A673 (cell line): Measurements from ENCODE around the gene CIAO3. TPM values are rescaled to one million over a fixed set of nuclear protein-coding genes. Genes with fewer than 3 reads are reported as not detected.

Experiments
- BruUV-seq: library from RNA; stranded (reverse); fragments of 400-500 nt; replicated peaks from 2 replicates; lab custom pipeline; 2021; lab: Mats Ljungman, UMichigan
- CTCF ChIA-PET: fragments of 300-600 bp; sonication (Branson Sonifier 250); formaldehyde crosslinking; loops from one replicate; lab custom pipeline; 2022; ENCODE audit warnings: antibody characterized with exemption; lab: Charles Lee
- POLR2A ChIA-PET: fragments of 300-600 bp; sonication (Branson Sonifier 250); formaldehyde crosslinking; loops from one replicate; lab custom pipeline; 2022; ENCODE audit warnings: antibody characterized with exemption; ENCODE audit not compliant: low non-redundant PET; lab: Charles Lee
- DNase-seq: peaks from one replicate; pipeline ENCODE4 v3.0.0-alpha.2; 2015; ENCODE audit warnings: low spot score
- H3K27ac ChIP-seq: fragments of 200-600 bp; sonication (generic); 2 replicates; pipeline ENCODE4 v1.5.1; 2016; ENCODE audit warnings: mixed run types, low read depth, mild to moderate bottlenecking, mixed read lengths, antibody characterized with exemption, low read length; ENCODE audit not compliant: poor library complexity, severe bottlenecking
- H3K27me3 ChIP-seq: fragments of 200-600 bp; sonication (generic); replicated peaks from 2 replicates; pipeline ENCODE4 v1.6.1; 2017; ENCODE audit warnings: mixed run types, low read depth, mild to moderate bottlenecking, mixed read lengths, antibody characterized with exemption, low read length; ENCODE audit not compliant: insufficient read depth, poor library complexity
- H3K36me3 ChIP-seq: fragments of 200-600 bp; sonication (generic); 2 replicates; pipeline ENCODE4 v1.6.1; 2016; ENCODE audit warnings: mixed run types, mild to moderate bottlenecking, mixed read lengths, antibody characterized with exemption, low read length; ENCODE audit not compliant: insufficient read depth, poor library complexity, severe bottlenecking
- H3K4me1 ChIP-seq: fragments of 200-600 bp; sonication (generic); 2 replicates; pipeline ENCODE4 v1.6.1; 2017; ENCODE audit warnings: mixed run types, mild to moderate bottlenecking, mixed read lengths, antibody characterized with exemption, low read length; ENCODE audit not compliant: insufficient read depth, poor library complexity, severe bottlenecking
- H3K4me3 ChIP-seq: fragments of 200-600 bp; sonication (generic); 2 replicates; pipeline ENCODE4 v1.5.1; 2016; ENCODE audit warnings: low read depth, mixed run types, mild to moderate bottlenecking, mixed read lengths, low read length; ENCODE audit not compliant: poor library complexity, severe bottlenecking
- H3K9me3 ChIP-seq: fragments of 200-600 bp; sonication (generic); 2 replicates; pipeline ENCODE4 v1.6.1; 2016; ENCODE audit warnings: mixed run types, low read depth, mild to moderate bottlenecking, mixed read lengths, antibody characterized with exemption, low read length; ENCODE audit not compliant: poor library complexity, severe bottlenecking
- CTCF ChIP-seq: fragments of 300-800, 200-600 bp; sonication (generic); conservative IDR thresholded peaks from 2 replicates; pipeline ENCODE4 v1.5.1; 2017; ENCODE audit warnings: low read depth, mild to moderate bottlenecking, antibody characterized with exemption, low read length, moderate library complexity, mixed read lengths
- EZH2 ChIP-seq: fragments of 200-600 bp; sonication (generic); IDR thresholded peaks from 2 replicates; pipeline ENCODE4 v1.6.1; 2017; ENCODE audit warnings: borderline replicate concordance, low read depth, mild to moderate bottlenecking, mixed read lengths, antibody characterized with exemption, low read length; ENCODE audit not compliant: poor library complexity, severe bottlenecking
- intact Hi-C: fragments of 100-400 bp; cut with micrococcal nuclease; formaldehyde crosslinking; loops from one replicate; pipeline ENCODE4 v1.10.0; 2022; ENCODE audit not compliant: unreplicated experiment
- total RNA-seq: library from RNA; stranded (reverse); gene quantifications from 2 replicates; pipeline ENCODE4 v1.2.3, GENCODE V29; 2021

CIAO3 gene
- total RNA-seq, 1 experiment from 2014 or later, result 48.4 TPM

GRCh38 chr16:764184-764750, 23.5 kb upstream of the CIAO3 start:
- ChIA-PET CTCF (no interaction called here), POLR2A (no interaction called here)
- H3K36me3 ChIP-seq, result no peaks in the 10 kb centered on the region
- intact Hi-C loops, result no loop called here
- no TSS peak for BruUV-seq
- TF ChIP-seq CTCF (no peak), EZH2 (no peak)
- no peaks in the 10 kb centered on the region for H3K4me1 ChIP-seq
- no peak overlapping the region for H3K4me3 ChIP-seq
- H3K27me3 ChIP-seq, result no peaks in the 10 kb centered on the region
- DNase-seq, result no peak
- H3K27ac ChIP-seq, result no peak overlapping the region
- no peaks in the 10 kb centered on the region for H3K9me3 ChIP-seq

- BruUV-seq, result no TSS peak
- intact Hi-C loops, result no loop called here
- TF ChIP-seq CTCF (no peak), EZH2 (no peak)
- Histone ChIP-seq H3K9me3 (no peaks in the 10 kb centered on the region), H3K4me1 (no peaks in the 10 kb centered on the region), H3K27ac (no peak overlapping the region), H3K4me3 (no peak overlapping the region), H3K27me3 (no peaks in the 10 kb centered on the region), H3K36me3 (no peaks in the 10 kb centered on the region)
- DNase-seq, result no peak
- CTCF ChIA-PET, result no interaction called here
- POLR2A ChIA-PET, result no interaction called here
These were observed 22.8 kb upstream of the CIAO3 start for GRCh38 chr16:763369-764183.

GRCh38 chr16:762595-763268, 21.9 kb upstream of the CIAO3 start:
- no peak for DNase-seq
- BruUV-seq, result no TSS peak
- H3K4me3 ChIP-seq, result no peak overlapping the region
- no peaks in the 10 kb centered on the region for H3K36me3 ChIP-seq
- H3K27ac ChIP-seq, result no peak overlapping the region
- ChIA-PET POLR2A (no interaction called here), CTCF (no interaction called here)
- H3K9me3 ChIP-seq, result no peaks in the 10 kb centered on the region
- no peaks in the 10 kb centered on the region for H3K27me3 ChIP-seq
- TF ChIP-seq EZH2, result no peak
- no peak for TF ChIP-seq CTCF
- intact Hi-C loops, result no loop called here
- H3K4me1 ChIP-seq, result no peaks in the 10 kb centered on the region
